H9 (cell line): ENCODE data around the gene GNAO1. TPM values are rescaled to one million over a fixed set of nuclear protein-coding genes. Genes with fewer than 3 reads are reported as not detected.

Experiments used
- DNase-seq: peaks from one replicate; pipeline ENCODE4 v3.0.0-alpha.2; 2017
- H2AFZ ChIP-seq: one replicate; pipeline ENCODE4 v1.6.1; 2013; ENCODE audit warnings: mild to moderate bottlenecking, low read length, control low read depth, moderate library complexity
- H2AK5ac ChIP-seq: 2 replicates; pipeline ENCODE4 v1.6.1; 2013; ENCODE audit warnings: low read length, control low read depth, mixed read lengths; ENCODE audit not compliant: insufficient read length
- H2BK120ac ChIP-seq: one replicate; pipeline ENCODE4 v1.6.1; 2013; ENCODE audit warnings: low read depth, mild to moderate bottlenecking, low read length, control low read depth, inconsistent platforms; ENCODE audit not compliant: poor library complexity, severe bottlenecking
- H2BK12ac ChIP-seq: 2 replicates; pipeline ENCODE4 v1.6.1; 2013; ENCODE audit warnings: low read length, control low read depth, mixed read lengths, low read depth; ENCODE audit not compliant: insufficient read length
- H2BK15ac ChIP-seq: 2 replicates; pipeline ENCODE4 v1.6.1; 2013; ENCODE audit warnings: low read depth, low read length, control low read depth
- H2BK20ac ChIP-seq: one replicate; pipeline ENCODE4 v1.6.1; 2013; ENCODE audit warnings: low read depth, mild to moderate bottlenecking, low read length, control low read depth, inconsistent platforms; ENCODE audit not compliant: poor library complexity, severe bottlenecking
- H2BK5ac ChIP-seq: 2 replicates; pipeline ENCODE4 v1.6.1; 2013; ENCODE audit warnings: low read length, control low read depth, mixed read lengths; ENCODE audit not compliant: insufficient read length
- H3K14ac ChIP-seq: 2 replicates; pipeline ENCODE4 v1.6.1; 2013; ENCODE audit warnings: low read length, control low read depth; ENCODE audit not compliant: insufficient read depth
- H3K18ac ChIP-seq: 2 replicates; pipeline ENCODE4 v1.6.1; 2013; ENCODE audit warnings: low read depth, mild to moderate bottlenecking, mixed read lengths, low read length, control low read depth; ENCODE audit not compliant: insufficient read length
- H3K23ac ChIP-seq: 2 replicates; pipeline ENCODE4 v1.6.1; 2013; ENCODE audit warnings: low read length, control low read depth, mixed read lengths, low read depth; ENCODE audit not compliant: insufficient read length
- H3K23me2 ChIP-seq: 2 replicates; pipeline ENCODE4 v1.6.1; 2013; ENCODE audit warnings: low read depth, mild to moderate bottlenecking, mixed read lengths, low read length, control low read depth; ENCODE audit not compliant: insufficient read length, poor library complexity, severe bottlenecking
- H3K27ac ChIP-seq: 2 replicates; pipeline ENCODE4 v1.5.1; 2013; ENCODE audit warnings: low read length, control low read depth, mixed read lengths, low read depth; ENCODE audit not compliant: insufficient read length
- H3K27me3 ChIP-seq: 2 replicates; pipeline ENCODE4 v1.6.1; 2013; ENCODE audit warnings: low read length, control low read depth, inconsistent platforms; ENCODE audit not compliant: insufficient read depth
- H3K4ac ChIP-seq: 2 replicates; pipeline ENCODE4 v1.6.1; 2013; ENCODE audit warnings: low read depth, mild to moderate bottlenecking, control low read depth, inconsistent platforms, low read length, moderate library complexity
- H3K4me1 ChIP-seq: 2 replicates; pipeline ENCODE4 v1.6.1; 2013; ENCODE audit warnings: low read length, control low read depth, inconsistent platforms; ENCODE audit not compliant: insufficient read depth
- H3K4me2 ChIP-seq: 2 replicates; pipeline ENCODE4 v1.6.1; 2013; ENCODE audit warnings: low read length, control low read depth, mixed read lengths; ENCODE audit not compliant: insufficient read length, insufficient read depth
- H3K56ac ChIP-seq: 2 replicates; pipeline ENCODE4 v1.6.1; 2013; ENCODE audit warnings: low read depth, mild to moderate bottlenecking, mixed read lengths, low read length, control low read depth; ENCODE audit not compliant: insufficient read length
- H3K79me1 ChIP-seq: 2 replicates; pipeline ENCODE4 v1.6.1; 2013; ENCODE audit warnings: low read depth, mild to moderate bottlenecking, moderate library complexity, low read length, control low read depth, inconsistent platforms; ENCODE audit not compliant: insufficient read depth, poor library complexity, severe bottlenecking
- H3K79me2 ChIP-seq: 2 replicates; pipeline ENCODE4 v1.6.1; 2013; ENCODE audit warnings: low read length, control low read depth, inconsistent platforms; ENCODE audit not compliant: insufficient read depth
- H3K9ac ChIP-seq: 2 replicates; pipeline ENCODE4 v1.6.1; 2013; ENCODE audit warnings: low read length, control low read depth, mixed read lengths; ENCODE audit not compliant: insufficient read length; ENCODE audit errors: extremely low read depth
- H3K9me3 ChIP-seq: one replicate; pipeline ENCODE4 v1.6.1; 2013; ENCODE audit warnings: low read depth, low read length, inconsistent platforms; ENCODE audit not compliant: control insufficient read depth
- H3T11ph ChIP-seq: one replicate; pipeline ENCODE4 v1.6.1; 2013; ENCODE audit warnings: mild to moderate bottlenecking, low read length, control low read depth, inconsistent platforms
- H4K20me1 ChIP-seq: one replicate; pipeline ENCODE4 v1.6.1; 2013; ENCODE audit not compliant: control insufficient read depth, insufficient read length, insufficient read depth
- H4K5ac ChIP-seq: 2 replicates; pipeline ENCODE4 v1.6.1; 2013; ENCODE audit warnings: low read depth, mild to moderate bottlenecking, mixed read lengths, low read length, control low read depth; ENCODE audit not compliant: insufficient read length
- H4K8ac ChIP-seq: replicated peaks from 2 replicates; pipeline ENCODE4 v1.6.1; 2013; ENCODE audit warnings: low read length, control low read depth, mixed read lengths, low read depth; ENCODE audit not compliant: insufficient read length
- H4K91ac ChIP-seq: 2 replicates; pipeline ENCODE4 v1.6.1; 2013; ENCODE audit warnings: low read depth, mild to moderate bottlenecking, moderate library complexity, mixed read lengths, low read length, control low read depth; ENCODE audit not compliant: insufficient read length
- H3K27ac Mint-ChIP-seq, 3 experiments: 2 replicates in 2 of 3; 3 replicates in 1 of 3; pipeline ENCODE4 v1.8.0; 2020 to 2021; ENCODE audit warnings: mixed read lengths in 3 of 3, mild to moderate bottlenecking in 1 of 3, moderate library complexity in 1 of 3
- H3K27me3 Mint-ChIP-seq: 2 replicates; pipeline ENCODE4 v1.8.0; 2021; ENCODE audit warnings: low read depth, mild to moderate bottlenecking, moderate library complexity, mixed read lengths
- H3K36me3 Mint-ChIP-seq, 3 experiments: 2 replicates in 2 of 3; 3 replicates in 1 of 3; pipeline ENCODE4 v1.8.0; 2020 to 2021; ENCODE audit warnings: low read depth in 3 of 3, mixed read lengths in 3 of 3; ENCODE audit not compliant: insufficient read depth in 1 of 3
- H3K4me1 Mint-ChIP-seq, 2 experiments: 2 replicates each; pipeline ENCODE4 v1.8.0; 2020; ENCODE audit warnings: mixed read lengths in 2 of 2
- H3K4me3 Mint-ChIP-seq, 2 experiments: 2 replicates in 1 of 2; 3 replicates in 1 of 2; pipeline ENCODE4 v1.8.0; 2020 to 2021; ENCODE audit warnings: mild to moderate bottlenecking in 2 of 2, mixed read lengths in 2 of 2, moderate library complexity in 1 of 2
- H3K9me3 Mint-ChIP-seq, 2 experiments: 2 replicates in 1 of 2; 3 replicates in 1 of 2; pipeline ENCODE4 v1.8.0; 2020; ENCODE audit warnings: mild to moderate bottlenecking in 2 of 2, mixed read lengths in 2 of 2, moderate library complexity in 1 of 2
- CTCF ChIP-seq: fragments of 200-600 bp; sonication (generic); conservative IDR thresholded peaks from 3 replicates; pipeline ENCODE4 v1.8.0; 2021; ENCODE audit warnings: antibody characterized with exemption, mild to moderate bottlenecking
- WGBS: extraction: QIAGEN DNeasy Blood & Tissue Kit; methylation state at CpG from one replicate; pipeline ENCODE4 v1.1.7; 2013; ENCODE audit warnings: missing lambda C conversion rate, low lambda C conversion rate, mixed read lengths; ENCODE audit not compliant: insufficient read length; ENCODE audit errors: extremely low coverage; 5-methylcytosine and 5-hydroxymethylcytosine counted together
- microRNA-seq: library from miRNA; unstranded; fragments of <30 nt; microRNA quantifications from one replicate; pipeline ENCODE4, GENCODE V29; 2020; ENCODE audit warnings: borderline microRNAs expressed
- total RNA-seq: library from RNA; stranded (reverse); gene quantifications from 2 replicates; pipeline ENCODE4 v1.2.1, GENCODE V29; 2021

Gene GNAO1
- total RNA-seq, 1 experiment from 2014 or later: 16.9 TPM

GRCh38 chr16:56405977-56406672 is 214.8 kb downstream of the GNAO1 start:
- H3K14ac ChIP-seq: no peak overlapping the region
- no peaks in the 10 kb centered on the region for H3K23me2 ChIP-seq
- no peak overlapping the region for H4K91ac ChIP-seq
- no peak overlapping the region for H3K23ac ChIP-seq
- no peak overlapping the region for H2BK5ac ChIP-seq
- H3K79me1 ChIP-seq: no peaks in the 10 kb centered on the region
- no CpG with 5 or more reads among the region's 4 CpGs for WGBS
- H4K5ac ChIP-seq: no peak overlapping the region
- H3K27me3 Mint-ChIP-seq: no peaks in the 10 kb centered on the region
- H2BK20ac ChIP-seq: no peak overlapping the region
- no peak overlapping the region for H2AFZ ChIP-seq
- TF ChIP-seq CTCF: no peak
- H3K36me3 Mint-ChIP-seq: peaks cover 12 to 56% (median 43%) of the 10 kb centered on the region in 3 experiments
- H3K4me2 ChIP-seq: no peak overlapping the region
- peaks cover 3% of the 10 kb centered on the region; the same call in 1 of the 2 replicates for H3K4me1 ChIP-seq
- no peaks in the 10 kb centered on the region; a peak in 1 of 4 replicates for H3K4me1 Mint-ChIP-seq
- no peak for DNase-seq
- H3K4me3 Mint-ChIP-seq: no peak overlapping the region
- H3K27ac Mint-ChIP-seq: no peak overlapping the region
- no peaks in the 10 kb centered on the region for H4K20me1 ChIP-seq
- no peak overlapping the region for H4K8ac ChIP-seq
- no peaks in the 10 kb centered on the region; a peak in 2 of 5 replicates for H3K9me3 Mint-ChIP-seq
- H3K9ac ChIP-seq: no peak overlapping the region
- no peak overlapping the region for H3K56ac ChIP-seq
- no peak overlapping the region for H2BK12ac ChIP-seq
- H3K27me3 ChIP-seq: no peaks in the 10 kb centered on the region; the same call in 1 of the 2 replicates
- H2BK15ac ChIP-seq: no peak overlapping the region
- no peak overlapping the region for H3K18ac ChIP-seq
- no peak overlapping the region for H2AK5ac ChIP-seq
- H3T11ph ChIP-seq: no peak overlapping the region
- H3K79me2 ChIP-seq: no peaks in the 10 kb centered on the region
- H3K4ac ChIP-seq: no peak overlapping the region
- H2BK120ac ChIP-seq: no peak overlapping the region
- H3K9me3 ChIP-seq: no peaks in the 10 kb centered on the region
- H3K27ac ChIP-seq: no peak overlapping the region

Small RNAs within 50 kb of the gene (microRNA-seq; reads per million reads assigned to microRNA genes)
- gene MIR3935: not detected

Other genes starting within 250 kb of the GNAO1 start
- 25.6 and 26.3 TPM in 2 replicates for gene AMFR, start 234.1 kb downstream of the GNAO1 start, total RNA-seq